Ammon's horn (tissue), 1 donor: ENCODE results near the gene EFCAB8.
"Not testable (repeated sequence)": the region's sequence is repeated elsewhere in the genome, so short reads cannot be mapped to it uniquely, and the experiment has no call there.

Experiments used
- DNase-seq: peaks from one replicate; pipeline ENCODE4 v3.0.0-alpha.2; 2016; ENCODE audit warnings: low spot score

EFCAB8 gene

DNA sequence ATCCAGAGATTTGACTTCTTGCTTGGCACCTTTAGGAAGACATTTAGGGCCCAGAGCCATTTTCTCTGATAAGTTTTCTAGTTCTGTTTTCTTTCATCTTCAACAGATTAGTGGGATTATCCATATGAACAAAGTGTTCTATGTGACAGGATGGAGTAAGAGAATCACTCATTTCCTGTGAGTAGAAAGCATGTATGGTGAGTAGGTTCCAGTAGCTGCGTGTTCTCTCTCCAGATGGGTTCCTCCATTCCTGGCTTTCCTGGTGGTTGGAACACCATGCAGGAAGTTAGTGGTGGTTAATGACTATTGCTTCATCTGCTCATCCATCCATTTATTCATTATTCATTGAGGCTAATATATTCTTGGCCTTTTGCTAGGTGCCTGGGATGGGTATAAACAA lies 54.0 kb downstream of the EFCAB8 start:
- no peak for DNase-seq

DNA sequence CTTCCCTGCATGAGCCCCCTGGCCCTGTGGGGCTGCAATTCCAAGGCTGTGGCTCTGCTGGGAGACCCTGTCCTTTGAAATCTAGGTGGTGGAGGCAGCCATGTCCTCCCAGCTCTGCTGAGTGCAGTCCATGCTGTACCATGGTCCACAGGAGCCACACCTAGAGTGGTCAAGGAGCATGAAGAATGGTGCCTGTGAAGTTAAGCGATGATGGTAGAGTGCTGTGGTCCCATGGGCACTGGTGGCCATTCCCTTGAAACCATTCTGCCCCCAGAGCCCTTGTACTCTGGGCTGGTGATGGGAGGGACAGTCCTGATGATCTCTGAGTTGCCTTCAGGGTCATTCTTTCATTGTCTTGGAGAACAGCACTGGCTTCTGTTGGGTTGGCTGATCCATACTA lies 55.3 kb downstream of the EFCAB8 start:
- DNase-seq = no peak

DNA sequence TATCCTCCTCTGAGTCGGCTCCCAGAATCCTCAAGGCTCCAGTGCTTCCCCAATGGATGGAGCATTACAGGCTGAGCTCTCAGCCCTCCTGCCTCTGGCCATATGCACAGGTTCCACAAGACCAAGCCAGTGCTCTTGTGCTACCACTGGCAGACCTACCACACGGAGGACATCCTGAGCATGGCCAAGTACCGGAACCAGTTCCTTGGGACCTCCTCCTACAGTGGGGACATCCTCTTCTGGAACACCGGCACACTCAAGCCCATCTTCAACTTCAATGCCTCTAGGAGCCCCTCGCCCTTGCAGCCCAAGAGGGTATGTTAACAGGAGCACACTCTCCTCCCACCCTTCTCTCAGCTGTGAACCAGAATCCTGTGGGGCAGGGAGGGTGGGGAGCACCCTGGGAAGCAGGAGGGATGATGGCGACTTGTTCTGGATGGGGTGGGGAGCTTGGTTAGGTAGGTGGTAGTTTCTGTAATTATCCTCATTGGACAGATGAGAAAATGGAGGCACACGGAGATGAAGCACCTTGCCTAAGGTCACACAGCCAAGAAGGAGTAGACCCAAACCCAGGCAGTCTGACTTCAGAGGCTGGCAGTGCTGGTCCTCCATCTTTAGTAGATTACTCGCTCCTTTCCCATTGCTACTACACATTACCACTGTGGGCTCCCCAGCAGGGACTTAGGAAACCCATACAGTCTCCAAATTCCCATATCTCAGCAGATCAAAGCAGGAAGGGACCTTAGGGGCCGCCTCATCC lies 58.6 kb downstream of the EFCAB8 start:
- no peak for DNase-seq

DNA sequence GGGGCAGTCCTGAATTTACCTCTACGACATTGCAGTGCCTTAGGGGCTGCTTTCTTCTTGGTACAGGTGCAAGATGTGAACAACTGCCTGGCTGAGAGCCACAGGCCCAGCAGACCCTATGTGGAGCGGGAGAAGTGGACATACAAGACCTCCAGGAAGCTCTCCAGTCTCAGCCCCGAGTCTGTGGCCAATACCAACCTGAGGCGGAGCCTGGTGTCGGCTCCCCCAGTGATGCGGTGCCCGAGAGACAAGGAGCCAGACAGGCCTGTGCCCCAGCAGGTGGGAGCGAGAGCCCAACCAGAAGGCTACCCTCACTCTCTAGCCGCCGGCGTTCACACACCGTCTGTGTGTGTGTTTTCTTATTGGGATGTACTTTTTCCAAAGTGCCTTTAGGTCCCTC lies 59.6 kb downstream of the EFCAB8 start:
- DNase-seq = no peak

DNA sequence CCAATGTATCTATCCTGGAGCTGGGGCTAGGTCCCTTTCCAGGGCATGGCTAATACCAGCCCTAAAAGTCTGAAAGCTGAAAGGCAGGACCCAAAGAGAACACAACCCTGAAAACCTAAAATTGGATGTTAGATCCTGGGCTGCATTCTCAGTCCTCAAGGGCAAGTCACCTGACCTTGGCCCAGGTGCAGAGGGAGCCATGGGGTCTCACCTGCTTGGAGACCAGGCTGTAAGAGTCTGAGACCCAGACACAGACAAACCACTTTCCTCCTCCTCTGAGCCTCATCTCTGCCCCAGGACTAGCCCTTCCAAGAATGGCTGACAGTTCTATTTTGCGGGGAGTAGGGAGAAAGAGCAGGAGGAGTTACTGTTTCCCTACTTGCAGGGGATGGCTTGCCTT lies 60.0 kb downstream of the EFCAB8 start:
- DNase-seq = no peak

DNA sequence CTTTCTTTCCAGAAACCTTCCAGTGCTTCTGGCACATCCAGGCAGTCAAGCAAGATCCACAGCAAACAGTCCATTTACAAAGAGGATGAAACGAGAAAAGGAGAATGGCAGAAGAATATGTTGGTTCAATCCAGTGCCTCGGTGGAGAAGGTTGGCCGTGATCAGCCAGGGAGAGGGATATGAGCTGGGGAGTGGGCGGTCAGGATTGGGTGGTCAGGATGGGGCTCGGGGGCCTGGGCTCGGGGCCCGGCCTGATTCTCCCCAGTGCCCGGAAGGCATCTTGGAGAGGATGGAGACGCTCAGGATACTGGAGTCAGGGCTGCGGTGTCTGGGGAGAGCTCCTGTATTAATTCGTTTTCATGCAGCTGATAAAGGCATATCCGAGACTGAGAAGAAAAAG lies 61.3 kb downstream of the EFCAB8 start:
- no peak for DNase-seq

DNA sequence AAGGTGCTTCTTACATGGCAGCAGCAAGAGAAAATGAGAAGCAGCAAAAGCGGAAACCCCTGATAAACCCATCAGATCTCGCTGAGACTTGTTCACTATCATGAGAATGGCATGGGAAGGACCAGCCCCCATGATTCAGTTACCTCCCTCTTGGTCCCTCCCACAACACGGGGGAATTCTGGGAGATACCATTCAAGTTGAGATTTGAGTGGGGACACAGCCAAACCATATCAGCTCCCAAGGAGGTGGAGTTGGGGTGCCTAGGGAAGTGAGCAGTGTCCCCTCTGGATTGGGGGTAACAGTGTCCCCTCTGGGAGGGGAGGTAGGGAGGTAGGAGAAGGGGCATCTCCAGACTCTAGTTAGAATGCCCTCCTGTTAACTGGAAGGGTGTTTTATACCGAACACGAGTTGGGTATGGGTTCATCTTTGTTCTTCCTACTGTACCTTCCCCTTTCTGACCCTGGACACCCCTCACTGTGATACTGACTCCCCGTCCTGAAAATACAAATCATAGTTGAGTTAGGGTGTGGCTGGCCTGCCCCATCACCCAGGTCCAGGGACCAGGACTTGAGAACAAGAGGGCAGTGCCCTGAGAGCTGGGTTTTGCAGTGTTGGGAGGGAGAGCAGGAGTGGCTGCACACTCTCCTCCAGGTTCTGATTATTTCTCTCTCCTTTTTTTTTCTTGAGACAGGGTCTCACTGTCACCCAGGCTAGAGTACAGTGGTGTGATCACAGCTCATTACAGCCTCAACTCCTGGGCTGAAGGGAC lies 62.0 kb downstream of the EFCAB8 start:
- no peak for DNase-seq

DNA sequence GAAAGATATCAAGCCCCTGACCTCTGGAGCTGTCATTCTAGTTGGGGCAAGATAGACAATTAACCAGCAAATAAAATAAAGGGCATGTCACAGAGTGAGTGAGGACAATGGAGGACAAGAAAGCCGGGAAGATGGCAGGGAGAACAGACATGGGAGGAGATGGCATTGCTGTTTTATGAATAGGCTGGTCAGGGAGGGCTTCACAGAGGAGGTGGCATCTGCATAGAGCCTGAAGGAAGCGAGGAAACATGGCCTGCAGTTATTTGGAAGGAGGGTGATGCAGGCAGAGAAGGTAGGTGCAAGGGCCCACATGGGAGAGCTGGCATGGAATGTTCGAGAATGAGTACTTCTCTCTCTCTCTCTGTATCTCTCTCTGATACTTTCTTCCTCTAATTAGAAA lies 63.7 kb downstream of the EFCAB8 start:
- no peak for DNase-seq

DNA sequence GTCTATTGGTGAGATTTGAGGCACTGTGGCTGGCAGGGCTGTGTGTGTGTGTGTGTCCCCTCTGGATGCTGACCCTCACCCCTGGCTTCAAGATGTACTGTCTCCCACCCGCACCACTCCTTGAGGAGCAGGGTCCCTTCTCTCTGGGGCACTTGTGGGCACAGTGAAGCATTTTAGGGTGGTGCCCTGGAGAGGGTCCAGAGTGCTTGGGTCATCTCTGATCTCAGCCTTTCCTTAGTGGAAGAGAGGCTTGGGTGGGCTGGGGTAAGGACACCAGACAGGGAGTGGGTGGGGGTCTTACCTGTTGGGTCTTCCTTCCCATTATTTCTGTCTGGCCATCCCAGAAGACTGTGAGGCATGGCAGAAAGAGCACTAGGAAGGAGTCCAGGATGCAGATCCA lies 66.1 kb downstream of the EFCAB8 start:
- DNase-seq = no peak

DNA sequence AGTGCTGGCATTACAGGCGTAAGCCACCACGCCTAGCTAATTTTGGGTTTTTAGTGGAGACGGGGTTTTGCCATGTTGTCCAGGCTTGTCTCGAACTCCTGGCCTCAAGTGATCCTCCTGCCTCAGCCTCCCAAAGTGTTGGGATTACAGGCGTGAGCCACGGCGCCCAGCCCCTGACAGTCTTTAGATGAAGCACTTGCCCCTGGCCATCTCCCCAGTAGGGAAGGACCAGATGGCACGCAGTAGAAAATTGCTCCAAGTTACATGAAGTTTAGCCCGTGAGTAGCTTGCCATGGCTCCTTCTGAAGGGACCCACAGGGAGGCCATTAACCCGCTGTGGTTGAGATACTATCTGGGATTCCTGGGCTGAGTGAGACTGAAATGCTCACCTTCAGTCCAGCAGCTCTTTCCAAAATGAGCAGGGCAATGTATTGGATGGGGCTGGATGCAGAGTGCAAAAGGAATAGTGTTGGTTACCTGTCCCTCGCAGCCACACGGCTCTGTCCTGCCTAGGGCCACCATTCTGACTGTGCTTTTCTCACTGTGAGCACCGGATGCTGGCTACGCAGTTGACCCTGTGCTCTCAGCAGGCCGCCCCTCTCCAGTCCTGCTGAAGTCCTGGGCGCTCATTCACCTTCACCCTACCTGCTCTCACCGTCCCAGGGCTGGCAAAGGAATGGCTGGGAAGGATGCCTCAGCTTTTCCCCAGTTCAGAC lies 66.9 kb downstream of the EFCAB8 start:
- DNase-seq = no peak

DNA sequence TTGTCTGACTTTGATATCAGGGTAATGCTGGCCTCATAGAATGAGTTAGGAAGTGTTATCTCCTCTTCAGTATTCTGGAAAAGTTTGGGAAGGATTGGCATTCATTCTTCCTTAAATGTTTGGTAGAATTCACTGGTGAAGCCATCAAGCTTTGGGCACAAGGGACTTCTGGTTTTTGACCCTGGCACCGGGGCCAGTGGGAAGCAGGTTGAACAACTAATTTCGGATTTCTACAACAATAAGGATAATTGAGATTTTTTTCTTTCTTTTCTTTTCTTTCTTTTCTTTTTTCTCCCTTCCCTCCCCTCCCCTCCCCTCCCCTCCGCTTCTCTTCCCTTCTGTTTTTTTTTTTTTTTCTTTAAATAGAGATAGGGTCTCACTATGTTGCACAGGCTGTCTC lies 70.4 kb downstream of the EFCAB8 start:
- DNase-seq = no peak

DNA sequence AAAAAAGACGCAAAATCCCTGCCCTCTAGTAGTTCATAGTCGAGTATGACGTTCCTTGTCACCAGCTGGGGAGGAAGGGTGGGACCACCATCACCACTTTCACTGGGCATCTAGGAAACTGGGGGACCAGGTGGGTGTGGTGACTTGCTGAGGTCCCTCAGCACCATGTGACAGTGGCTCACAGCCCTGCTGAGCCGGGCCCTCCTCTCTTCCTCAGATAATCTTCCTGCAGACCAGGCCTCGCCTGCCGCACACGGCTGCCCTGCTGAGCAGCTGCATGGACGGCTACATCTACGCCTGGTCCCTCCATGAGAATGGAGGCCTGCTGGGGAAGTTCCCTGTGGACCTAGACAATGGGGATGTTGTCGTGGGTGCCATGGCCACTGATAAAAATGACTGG lies 71.5 kb downstream of the EFCAB8 start:
- no peak for DNase-seq

DNA sequence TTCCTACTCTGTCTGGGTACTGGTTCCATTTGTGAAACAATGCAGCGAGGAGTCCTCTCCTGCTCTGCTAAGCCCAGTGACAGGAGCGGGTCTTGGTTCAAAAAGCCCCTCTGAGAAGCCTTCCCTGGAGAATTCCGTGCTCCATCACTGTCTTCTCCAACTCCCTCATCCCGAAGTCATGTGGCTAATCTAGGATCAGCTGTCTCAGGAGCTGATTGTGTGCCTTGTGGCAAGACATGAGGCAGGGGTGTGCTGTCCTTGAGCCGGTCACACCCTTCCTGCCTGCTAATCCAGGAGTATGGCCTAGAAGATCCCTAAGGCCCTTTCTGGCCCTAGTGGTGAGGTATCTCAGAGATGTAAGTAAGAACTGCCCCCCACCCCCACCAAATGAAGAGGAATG lies 72.0 kb downstream of the EFCAB8 start:
- no peak for DNase-seq

DNA sequence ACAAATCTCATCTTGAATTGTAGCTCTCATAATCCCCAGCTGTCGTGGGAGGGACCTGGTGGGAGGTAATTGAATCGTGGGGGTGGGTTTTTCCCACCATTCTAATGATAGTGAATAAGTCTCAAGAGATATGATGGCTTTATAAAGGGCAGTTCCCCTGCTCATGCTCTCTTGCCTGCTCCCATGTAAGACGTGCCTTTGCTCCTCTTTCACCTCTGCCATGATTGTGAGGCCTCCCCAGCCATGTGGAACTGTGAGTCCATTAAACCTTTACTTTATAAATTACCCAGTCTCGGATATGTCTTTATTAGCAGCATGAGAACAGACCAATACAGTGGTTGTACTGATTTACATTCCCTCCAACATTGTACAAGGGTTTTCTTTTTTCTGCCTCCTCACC lies 75.9 kb downstream of the EFCAB8 start:
- DNase-seq = no peak

DNA sequence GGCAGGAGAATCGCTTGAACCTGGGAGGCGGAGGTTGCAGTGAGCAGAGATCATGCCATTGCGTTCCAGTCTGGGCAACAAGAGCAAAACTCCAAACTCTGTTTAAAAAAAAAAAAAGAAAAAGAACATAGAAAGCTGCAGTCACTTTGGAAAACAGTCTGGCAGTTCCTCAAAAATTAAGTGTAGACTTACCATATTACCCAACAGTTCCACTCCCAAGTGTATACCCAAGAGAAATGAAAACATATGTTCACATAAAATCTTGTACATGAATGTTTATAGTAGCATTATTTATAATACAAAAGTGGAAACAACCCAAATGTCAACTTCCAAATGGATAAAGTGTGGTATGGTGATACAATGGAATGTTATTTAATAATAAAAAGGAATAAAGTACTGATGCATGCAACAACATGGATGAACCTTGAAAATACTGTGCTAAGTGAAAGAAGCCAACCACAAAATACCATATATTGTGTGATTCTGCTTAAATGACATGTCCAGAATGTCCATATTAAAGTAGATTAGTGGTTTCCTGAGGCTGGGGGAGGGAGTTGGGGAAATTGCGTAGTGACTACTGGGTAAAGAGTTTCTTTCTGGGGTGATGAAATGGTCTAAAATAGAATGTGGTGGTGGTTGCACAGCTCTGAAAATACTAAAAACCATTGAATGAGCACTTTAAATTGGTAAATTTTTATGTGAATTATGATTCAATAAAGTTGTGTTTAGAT lies 82.6 kb downstream of the EFCAB8 start:
- DNase-seq = no peak

DNA sequence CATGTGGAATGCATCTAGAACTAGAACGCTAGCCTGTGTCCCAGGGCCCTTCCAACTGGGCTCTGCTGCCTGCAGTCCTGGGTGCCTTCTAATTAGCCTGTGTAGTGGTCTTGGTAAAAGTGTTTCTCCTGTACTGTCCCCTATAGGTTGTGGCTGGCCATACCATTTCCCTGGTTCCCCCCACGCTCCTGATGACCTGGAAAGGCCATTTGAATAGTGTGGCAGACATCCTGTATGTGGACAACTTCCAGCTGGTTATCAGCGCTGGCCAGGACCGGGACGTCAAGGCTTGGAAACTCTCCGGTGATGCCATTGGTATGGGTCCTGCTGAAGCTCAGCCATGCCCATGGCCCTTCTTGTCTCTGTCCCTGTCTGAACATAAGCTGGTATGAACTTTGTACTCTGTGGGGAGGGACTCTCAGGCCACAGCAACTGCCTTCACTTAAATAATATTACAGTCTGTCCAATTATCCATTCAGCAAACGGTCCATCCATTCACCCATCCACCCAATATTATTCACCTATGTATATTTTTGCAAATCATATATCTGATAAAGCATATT lies 84.8 kb downstream of the EFCAB8 start:
- no peak for DNase-seq

DNA sequence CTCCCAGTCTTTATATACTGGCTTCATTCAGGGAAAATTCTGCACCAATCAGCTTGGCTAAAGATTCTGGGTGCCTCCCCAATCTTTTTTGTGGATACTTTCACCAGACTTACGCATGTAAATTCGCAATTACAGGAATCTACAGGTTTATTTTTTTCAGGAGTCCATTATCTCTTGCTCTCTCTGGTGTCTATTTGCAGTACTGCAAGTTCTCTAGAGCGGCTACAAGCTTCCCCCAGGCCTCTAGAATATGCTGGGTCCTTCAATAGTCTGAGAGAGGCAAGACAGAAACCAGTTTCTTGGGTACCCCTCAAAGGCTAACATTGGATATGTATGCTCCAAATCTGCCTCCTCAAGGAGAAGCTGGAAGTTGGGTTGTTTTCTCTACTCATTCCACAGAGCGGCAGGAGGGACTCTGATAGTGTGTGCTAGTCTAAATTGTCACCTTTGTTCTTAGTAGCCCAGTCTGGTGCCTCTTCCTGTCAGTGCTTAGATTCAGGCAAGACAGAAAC lies 87.0 kb downstream of the EFCAB8 start:
- DNase-seq = no peak

DNA sequence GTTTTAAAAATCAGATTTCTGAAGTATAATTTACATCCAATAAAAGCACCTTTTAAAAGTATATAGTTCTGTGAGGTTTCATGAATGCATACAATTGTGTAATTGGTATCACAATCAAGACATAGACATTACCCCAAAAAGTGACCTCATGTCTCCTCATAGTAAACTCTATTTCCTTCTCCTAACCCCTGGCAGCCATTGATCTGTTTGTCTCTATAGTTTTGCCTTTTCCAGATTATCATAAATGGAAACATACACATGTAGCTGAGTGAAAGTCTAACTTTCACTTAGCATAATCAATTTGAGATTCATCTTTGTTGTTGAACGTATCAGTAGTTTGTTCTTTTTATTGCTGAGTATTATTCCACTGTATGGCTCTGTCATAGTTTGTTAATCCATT lies 87.9 kb downstream of the EFCAB8 start:
- DNase-seq = no peak

DNA sequence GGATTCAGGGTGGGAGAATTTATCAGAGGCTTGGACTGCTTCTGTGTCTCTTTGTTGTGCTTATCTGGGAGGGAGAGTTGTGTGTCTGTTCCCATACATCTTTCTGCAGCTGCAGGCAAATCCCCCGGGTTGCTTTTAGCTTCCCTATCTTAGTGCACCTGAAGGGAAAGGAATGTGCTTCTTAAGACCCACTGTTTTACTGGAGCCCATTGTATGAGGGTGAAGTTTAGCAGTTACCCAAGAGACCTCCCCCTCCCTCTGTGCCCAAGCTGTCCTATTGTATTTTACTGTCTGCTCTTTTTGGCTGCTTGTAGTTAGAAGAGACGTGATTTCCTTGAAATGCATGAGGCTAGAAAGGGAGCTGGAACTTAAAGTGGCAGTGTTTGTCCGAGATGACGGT lies 91.8 kb downstream of the EFCAB8 start:
- not testable (repeated sequence) for DNase-seq

DNA sequence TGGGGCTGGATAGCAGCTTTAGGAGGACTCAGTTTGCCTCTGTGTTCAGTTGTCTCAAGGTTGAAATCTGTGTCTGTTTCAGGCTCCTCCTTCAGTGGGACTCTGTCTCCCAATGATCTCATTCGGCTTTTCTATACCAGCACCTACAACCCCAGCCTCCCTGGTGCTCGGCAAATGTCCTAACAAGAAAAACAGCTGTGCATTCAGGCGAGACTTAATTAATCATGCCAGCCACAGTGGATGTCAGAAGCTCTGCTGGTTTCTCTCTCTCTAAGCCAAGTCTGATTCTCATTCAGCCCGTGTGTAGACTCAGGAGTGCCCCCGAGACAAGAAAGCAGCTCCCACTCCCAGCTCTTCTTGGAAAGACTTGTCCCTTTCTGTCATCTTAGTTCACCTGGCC lies 98.7 kb downstream of the EFCAB8 start:
- no peak for DNase-seq

DNA sequence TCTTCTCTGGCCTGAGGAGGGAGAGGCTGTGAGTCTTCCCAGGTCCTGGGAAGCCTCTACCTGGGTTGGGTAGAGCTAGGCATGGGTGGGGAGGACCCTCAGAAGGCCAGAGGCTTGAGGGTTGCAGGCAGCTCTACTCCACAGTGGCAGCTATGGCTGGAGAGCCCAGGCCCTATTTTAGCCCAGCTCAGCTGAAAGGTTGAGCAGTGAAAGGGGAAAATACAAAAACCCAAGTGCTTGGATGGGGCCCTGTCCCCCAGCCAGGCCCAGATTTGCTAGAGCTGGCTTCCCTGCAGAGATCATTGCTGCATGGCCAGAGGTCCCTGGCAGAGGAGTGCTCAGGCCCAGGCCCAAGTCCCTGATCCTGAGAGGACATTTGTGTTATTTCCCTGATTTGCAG lies 99.9 kb downstream of the EFCAB8 start:
- no peak for DNase-seq
